ENCODE data around the gene ORM2.

DNA sequence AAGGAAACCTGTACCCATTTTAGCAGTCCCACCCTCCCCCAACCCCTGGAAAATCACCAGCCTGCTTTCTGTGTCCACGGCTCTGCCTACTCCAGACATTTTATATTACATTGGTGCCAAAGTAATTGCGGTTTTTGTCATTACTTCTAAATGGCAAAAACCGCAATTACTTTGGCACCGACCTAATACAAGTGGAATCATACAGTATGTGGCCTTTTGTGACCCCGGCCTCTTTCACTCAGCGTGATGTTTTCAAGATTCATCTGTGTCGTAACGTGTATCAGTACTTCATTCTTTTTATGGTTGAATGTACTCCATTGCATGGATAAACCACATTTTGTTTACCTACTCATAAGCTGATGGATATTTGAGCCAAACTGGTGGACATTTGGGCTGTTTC is 16.5 kb upstream of the ORM2 start:
- TF ChIP-seq CTCF (conservative IDR thresholded peaks at IDR 0.05; ENCODE audit: low read depth, low read length) (no peak), CEBPB (IDR thresholded peaks at IDR 0.05; ENCODE audit: low read depth, low read length) (no peak), RAD21 (IDR thresholded peaks at IDR 0.05; ENCODE audit: low read length) (no peak), USF2 (IDR thresholded peaks at IDR 0.05; ENCODE audit: low read depth, low read length) (no peak), POLR2A (IDR thresholded peaks at IDR 0.05; ENCODE audit: low read depth, low read length) (no peak), MAFK (IDR thresholded peaks at IDR 0.05; ENCODE audit: low read depth, low read length) (no peak), CHD1 (IDR thresholded peaks at IDR 0.05; ENCODE audit: low read depth, low read length) (no peak), FOS (IDR thresholded peaks at IDR 0.05; ENCODE audit: low read depth, low read length) (no peak), RFX5 (IDR thresholded peaks at IDR 0.05; ENCODE audit: low read depth, low read length) (no peak), SMC3 (IDR thresholded peaks at IDR 0.05; ENCODE audit: low read depth, low read length) (no peak)

All from IMR-90 (cell line).